ENCODE measurements around the gene HPN. TPM values are rescaled to one million over a fixed set of nuclear protein-coding genes. Genes with fewer than 3 reads are reported as not detected.

The HPN gene
- total RNA-seq, 1 experiment from 2014 or later: 10.6 TPM

- H2BK15ac ChIP-seq (ENCODE audit: low read depth, low read length): no peak overlapping the region
- H3K4me3 Mint-ChIP-seq: peak overlapping the region in 1 of 2 experiments; percentile 51; a peak in 1 of 5 replicates
- H3K4ac ChIP-seq (ENCODE audit: low read depth, low read length): no peak overlapping the region
- H3K79me1 ChIP-seq (ENCODE audit: insufficient read depth, low read depth, low read length, poor library complexity, severe bottlenecking): no peaks in the 10 kb centered on the region
- H3K18ac ChIP-seq (ENCODE audit: insufficient read length, low read depth, low read length): no peak overlapping the region
- no peak overlapping the region for H4K91ac ChIP-seq (ENCODE audit: insufficient read length, low read depth, low read length)
- no peak overlapping the region for H2BK120ac ChIP-seq (ENCODE audit: low read depth, low read length, poor library complexity, severe bottlenecking)
- H3T11ph ChIP-seq (ENCODE audit: low read length): no peak overlapping the region
- H3K23ac ChIP-seq (ENCODE audit: insufficient read length, low read depth, low read length): no peak overlapping the region
- no peak for TF ChIP-seq CTCF (conservative IDR thresholded peaks at IDR 0.05)
- H2AK5ac ChIP-seq (ENCODE audit: insufficient read length, low read length): no peak overlapping the region
- H3K4me1 Mint-ChIP-seq: peaks cover 19 to 29% of the 10 kb centered on the region in 2 experiments
- no peak overlapping the region for H3K14ac ChIP-seq (ENCODE audit: insufficient read depth, low read length)
- no peaks in the 10 kb centered on the region; the same call in 1 of the 2 replicates for H3K4me1 ChIP-seq (ENCODE audit: insufficient read depth, low read length)
- no peak overlapping the region for H4K5ac ChIP-seq (ENCODE audit: insufficient read length, low read depth, low read length)
- H3K79me2 ChIP-seq (ENCODE audit: insufficient read depth, low read length): no peaks in the 10 kb centered on the region
- no peaks in the 10 kb centered on the region for H3K9me3 Mint-ChIP-seq
- H2BK12ac ChIP-seq (ENCODE audit: insufficient read length, low read depth, low read length): no peak overlapping the region
- H3K36me3 Mint-ChIP-seq (ENCODE audit: insufficient read depth in 1 of 3, low read depth in 3 of 3): peaks cover 2 to 8% (median 4%) of the 10 kb centered on the region in 3 experiments; a peak in 5 of 7 replicates
- no peak overlapping the region for H3K9ac ChIP-seq (ENCODE audit: extremely low read depth, insufficient read length, low read length)
- no peak overlapping the region for H3K27ac ChIP-seq (ENCODE audit: insufficient read length, low read depth, low read length)
- DNase-seq: no peak
- H3K56ac ChIP-seq (ENCODE audit: insufficient read length, low read depth, low read length): no peak overlapping the region
- H3K27me3 ChIP-seq (ENCODE audit: insufficient read depth, low read length): no peaks in the 10 kb centered on the region; the same call in 1 of the 2 replicates
- no peak overlapping the region for H3K4me2 ChIP-seq (ENCODE audit: insufficient read depth, insufficient read length, low read length)
- H4K20me1 ChIP-seq (ENCODE audit: control insufficient read depth, insufficient read depth, insufficient read length): no peaks in the 10 kb centered on the region
- H3K27ac Mint-ChIP-seq: no peak overlapping the region
- no peak overlapping the region for H2BK5ac ChIP-seq (ENCODE audit: insufficient read length, low read length)
- no CpG with 5 or more reads among the region's 13 CpGs for whole genome bisulfite sequencing (ENCODE audit: extremely low coverage, insufficient read length, low lambda C conversion rate)
- H2BK20ac ChIP-seq (ENCODE audit: low read depth, low read length, poor library complexity, severe bottlenecking): no peak overlapping the region
- no peak overlapping the region for H2AFZ ChIP-seq (ENCODE audit: low read length)
- H3K23me2 ChIP-seq (ENCODE audit: insufficient read length, low read depth, low read length, poor library complexity, severe bottlenecking): peaks cover 10% of the 10 kb centered on the region
- H3K9me3 ChIP-seq (ENCODE audit: control insufficient read depth, low read depth, low read length): no peaks in the 10 kb centered on the region
- no peak overlapping the region for H4K8ac ChIP-seq (replicated peaks; ENCODE audit: insufficient read length, low read depth, low read length)
- H3K27me3 Mint-ChIP-seq (ENCODE audit: low read depth): peaks cover 14% of the 10 kb centered on the region
Observed at GRCh38 chr19:35037716-35038622, 3.6 kb upstream of the HPN start.

Measured in H9 (cell line).